Measurements from ENCODE around the gene TACR1.
"Not testable (repeated sequence)": the region's sequence is repeated elsewhere in the genome, so short reads cannot be mapped to it uniquely, and the experiment has no call there.

The TACR1 gene

DNA sequence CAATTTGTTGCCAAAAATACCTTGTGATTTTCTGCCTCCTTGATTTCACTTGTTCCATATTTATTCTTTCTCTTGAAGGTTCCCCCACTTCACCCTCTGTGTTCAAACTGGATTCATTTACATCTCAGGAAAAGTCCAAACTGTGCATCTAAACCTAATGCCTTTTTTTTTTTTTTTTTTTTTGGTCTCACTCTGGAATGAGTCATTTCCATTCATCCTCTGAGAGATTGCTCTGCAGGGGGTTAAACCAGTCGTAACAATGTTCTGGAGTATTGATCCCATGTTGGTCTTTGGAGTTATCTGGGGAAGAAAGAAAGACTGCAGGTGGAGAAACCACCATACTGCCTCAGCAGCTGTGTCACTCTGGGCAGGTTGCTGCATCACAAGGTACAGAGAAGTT, 119.7 kb downstream of the TACR1 start:
- DNase-seq = no peak

DNA sequence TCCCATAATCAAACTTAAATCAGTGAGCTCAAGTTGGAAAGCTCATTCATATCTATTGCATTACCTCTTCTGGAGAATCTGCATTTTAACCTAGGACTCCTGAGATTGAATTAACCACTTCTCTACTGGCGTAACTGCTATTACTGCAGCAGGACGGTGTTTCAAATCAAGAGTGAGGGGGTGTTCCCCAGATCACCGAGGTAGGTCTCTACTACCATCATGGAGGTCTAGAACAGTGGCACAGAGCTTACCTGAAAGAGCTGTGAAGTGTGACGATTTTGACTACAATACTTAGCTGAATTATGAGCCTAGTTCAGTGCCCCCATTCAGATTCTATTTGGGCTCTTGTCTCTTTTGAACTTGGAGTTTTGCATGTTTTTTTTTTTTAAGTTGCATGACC, 121.4 kb downstream of the TACR1 start:
- no peak for DNase-seq

DNA sequence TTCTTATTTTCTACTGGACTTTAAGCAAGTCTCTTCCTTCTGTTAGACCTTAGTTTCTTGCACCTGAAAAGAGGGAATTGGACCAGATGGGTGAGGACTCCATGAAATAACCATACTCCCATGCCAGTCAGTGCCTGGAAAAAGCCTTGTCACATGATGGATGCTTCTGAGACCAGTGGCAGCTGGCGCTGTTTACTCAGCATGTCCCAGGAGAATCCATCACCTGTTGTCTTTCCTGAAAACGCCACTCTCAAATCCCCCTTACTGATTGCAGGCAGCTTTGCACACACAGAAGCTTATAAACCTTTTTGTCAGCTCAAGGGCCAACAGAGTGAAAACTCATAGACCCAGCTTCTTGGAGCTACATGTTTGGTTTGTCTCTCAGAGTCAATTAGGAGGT, 123.2 kb downstream of the TACR1 start:
- DNase-seq = no peak

DNA sequence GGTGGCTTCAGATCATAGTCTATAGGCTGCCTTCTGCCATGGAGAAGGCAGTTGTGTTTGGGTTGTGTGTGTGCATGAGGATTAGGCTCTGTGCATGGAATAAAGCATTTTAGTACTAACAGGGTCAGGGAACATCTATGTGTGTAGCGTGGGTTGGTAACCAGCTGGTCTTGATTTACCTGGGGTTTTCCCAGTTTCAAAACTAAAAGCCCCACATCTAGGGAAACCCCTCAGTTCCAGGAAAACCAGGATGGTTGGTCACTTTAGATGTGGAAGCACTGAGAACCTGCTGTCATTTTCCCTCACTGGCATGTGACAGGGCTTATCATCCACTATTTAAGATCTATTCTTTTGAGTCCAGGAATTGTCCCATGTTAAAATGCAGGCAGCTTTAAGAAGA, 124.6 kb downstream of the TACR1 start:
- DNase-seq = no peak

DNA sequence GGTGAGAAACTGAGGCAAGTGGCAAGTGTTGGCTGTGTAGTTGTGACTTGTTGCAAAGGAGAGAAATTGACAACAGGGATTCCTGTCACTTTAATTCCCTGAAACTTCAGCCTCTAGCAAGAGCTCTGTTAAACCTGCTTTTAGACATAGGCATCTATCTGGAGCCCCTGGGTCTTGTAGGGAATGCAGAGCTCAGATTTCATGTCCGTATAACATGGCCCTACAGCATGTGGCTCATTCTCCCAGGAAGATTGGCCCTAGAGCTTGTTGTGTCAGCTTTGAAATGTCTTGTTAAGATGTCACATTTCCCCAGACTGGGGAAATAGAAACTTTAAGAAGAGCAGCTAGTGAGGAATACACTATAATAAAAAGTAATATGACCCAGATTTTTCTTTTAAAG, 125.1 kb downstream of the TACR1 start:
- no peak for DNase-seq

DNA sequence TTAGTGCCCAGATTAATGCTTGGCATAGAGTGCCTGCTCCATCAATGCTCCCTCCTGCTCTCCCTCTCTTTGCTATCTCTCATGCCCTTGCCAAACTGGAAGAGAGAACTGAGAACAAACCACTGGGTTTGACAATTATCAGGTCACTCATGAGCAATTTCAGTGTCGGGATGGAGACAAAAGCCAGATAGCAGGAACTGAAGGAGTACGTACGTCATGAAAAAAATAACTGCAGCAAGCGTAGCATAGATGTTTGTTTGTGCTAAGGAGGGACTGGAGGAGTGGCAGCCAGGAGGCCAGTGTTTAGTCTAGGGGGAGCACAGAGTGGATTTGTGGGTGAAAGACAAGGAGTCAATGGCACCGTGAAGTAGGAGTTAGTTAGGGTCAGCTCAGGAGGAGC, 127.6 kb downstream of the TACR1 start:
- DNase-seq = no peak

DNA sequence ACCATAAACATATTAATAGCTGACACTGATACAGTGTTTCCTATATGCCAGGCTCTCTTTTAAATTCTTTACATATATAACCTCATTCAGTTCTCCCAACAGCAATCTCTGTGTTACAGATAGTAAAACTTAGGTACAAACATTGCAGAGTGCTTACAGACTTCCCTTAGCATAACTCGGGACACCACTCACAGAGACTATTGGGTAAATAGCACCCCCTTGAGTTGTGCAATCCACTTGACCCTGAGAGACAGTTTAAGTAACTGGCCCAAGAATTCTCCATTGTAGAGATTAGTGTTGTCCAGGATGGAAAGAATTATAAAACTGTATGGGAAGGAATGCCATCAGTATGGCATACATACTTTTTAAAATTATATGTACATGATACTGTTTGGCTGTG, 130.8 kb downstream of the TACR1 start:
- no peak for DNase-seq

DNA sequence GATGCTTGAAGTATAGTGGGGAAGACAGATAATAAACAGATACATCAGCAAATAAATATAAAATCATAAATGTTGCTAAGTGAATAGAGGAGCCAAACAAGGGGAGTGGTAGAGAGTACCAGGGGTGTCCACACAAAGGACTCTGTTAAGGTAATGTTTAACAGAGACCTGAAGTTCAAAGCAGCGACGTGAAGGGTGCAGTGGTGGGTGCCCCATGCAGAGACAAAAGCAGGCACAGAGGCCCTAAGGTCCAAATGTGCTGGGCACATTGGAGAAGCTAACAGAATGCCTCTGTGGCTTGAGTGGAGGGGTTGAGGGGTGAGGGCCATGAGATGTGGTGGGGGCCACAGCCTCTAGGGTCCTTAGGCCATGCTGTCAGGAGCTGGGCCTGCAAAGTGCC, 131.8 kb downstream of the TACR1 start:
- no peak for DNase-seq

DNA sequence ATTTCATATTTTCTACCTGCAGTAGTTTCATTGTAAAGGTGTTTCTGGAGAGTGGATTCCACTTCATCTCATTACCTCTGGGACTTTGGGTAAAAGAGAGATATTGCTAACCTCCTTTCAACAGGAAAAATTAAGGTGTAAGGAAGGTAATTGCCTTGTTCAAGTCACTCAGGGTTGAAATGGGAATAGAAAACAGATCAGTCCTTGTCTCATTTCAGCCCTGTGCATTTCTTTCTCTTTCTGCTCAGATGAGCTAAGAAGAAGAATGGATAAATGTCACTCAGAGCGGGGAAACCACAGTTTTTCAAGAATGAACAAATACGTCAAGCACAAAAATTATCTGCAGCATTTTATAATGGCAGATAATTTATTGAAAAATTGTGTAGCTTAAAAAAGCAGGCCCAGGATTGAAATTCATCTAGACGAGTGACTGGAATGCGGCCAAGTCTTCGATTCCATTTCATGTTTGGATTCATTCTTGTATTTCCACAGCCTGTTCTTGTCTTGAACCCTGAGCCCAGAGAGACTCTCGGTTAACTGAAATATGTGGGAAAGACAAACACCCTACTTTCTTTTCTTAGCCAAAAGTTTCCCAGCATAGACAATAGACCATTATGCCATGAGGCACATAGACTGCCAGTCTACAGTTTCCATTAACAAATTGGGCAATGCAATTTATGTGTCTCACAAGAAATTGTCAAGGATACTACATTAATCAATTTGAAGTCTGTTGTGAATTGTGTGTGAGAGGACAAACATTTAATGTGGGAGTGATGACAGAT, 133.0 kb downstream of the TACR1 start:
- no peak for DNase-seq

DNA sequence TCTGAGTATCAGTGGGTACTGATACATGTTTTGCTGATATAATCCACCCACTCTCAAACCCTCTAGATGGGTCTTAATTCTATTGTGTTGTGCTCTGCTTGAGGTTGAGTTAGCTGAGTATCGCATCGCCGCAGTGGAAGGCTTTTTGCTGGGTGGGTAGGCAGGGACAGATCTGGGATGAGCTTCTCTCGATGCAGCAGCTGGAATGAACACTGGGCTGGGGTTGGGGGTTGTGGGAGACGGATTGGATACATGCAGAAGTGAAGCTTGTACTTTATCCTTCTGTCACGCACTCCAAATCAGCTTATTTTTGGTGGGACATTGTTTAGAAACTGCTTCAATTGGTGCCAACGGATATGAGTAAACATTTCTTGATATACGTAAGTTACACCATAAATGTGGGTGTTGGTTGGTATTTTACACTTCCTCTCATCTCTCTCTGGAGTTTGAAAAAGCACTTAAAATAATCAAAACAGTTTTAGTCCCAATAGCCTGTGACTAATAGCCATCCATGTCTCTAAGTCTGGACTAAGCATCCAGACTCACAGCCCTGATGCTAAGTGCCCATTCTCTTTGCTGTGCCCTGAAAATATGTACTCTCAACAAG, 133.8 kb downstream of the TACR1 start:
- DNase-seq = no peak

DNA sequence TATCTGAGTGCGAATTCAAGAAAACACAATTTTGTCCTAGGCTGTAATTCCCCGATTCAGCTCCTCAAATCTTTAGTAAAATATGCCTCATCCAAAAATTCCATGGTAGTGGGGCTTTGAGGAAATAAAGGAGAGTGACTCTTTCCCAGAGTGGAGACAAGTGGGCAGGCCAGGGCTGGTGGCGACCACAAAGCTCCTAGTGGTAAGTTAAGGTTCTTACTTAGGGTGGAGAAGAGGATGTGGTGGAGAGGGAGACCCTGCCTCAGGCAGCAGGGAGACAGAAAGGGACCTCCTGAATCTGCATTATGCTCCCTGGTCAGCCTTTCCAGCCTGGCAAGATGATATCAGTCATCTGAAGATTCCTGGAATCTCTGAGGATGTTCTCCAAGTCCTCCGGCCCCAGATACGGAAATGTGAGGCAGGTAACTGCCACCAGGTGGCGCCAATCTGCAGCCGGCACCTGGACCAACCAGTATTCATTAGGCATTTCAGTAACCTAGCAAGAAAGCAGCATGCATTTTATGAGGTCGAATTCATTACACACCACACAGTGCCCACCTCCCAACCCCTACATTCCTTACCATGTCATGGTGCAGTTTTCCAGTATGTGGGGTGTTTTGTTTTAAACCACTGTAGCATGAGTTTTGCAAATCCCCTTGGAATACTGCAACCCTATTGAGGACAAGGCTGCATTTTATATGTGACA, 134.5 kb downstream of the TACR1 start:
- peak; percentile 16 for DNase-seq

DNA sequence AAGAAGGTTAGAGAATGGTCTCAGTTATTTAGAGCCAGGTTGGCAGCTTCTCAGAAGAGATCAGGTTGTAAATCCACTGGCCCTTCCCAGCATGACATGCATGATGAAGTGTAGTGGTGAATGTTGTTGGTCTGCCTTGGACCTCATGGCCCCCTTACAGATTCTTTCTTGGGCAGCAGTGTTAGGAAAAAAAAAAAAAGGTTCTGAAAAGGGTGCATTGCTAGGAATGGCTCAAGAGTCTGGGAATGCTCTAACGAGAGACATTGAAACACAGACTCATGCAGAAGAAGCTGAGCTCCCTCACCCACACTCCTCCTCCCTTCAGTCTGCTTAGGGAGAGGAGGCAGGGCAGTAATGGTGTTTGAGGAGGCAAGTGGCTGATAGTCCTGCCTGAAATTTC, 135.4 kb downstream of the TACR1 start:
- no peak for DNase-seq

DNA sequence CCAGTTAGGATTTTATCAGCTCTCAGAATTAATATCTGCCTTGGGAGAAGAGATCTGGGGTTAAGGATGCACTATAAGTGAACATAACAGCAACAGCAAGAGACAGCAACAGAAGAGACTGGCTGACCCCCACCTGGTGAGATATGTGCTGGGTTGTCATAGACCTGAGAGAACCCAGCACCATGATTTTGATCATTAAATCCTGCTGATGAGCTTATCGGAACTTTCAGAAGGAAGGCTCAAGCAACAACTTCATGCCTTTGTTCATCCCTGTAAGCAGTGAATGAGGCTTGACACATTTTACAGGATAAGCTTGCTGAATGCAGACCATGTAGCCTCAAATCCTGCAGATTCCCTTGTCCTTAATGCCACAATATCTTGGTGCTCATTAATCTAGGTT, 140.9 kb downstream of the TACR1 start:
- no peak for DNase-seq

DNA sequence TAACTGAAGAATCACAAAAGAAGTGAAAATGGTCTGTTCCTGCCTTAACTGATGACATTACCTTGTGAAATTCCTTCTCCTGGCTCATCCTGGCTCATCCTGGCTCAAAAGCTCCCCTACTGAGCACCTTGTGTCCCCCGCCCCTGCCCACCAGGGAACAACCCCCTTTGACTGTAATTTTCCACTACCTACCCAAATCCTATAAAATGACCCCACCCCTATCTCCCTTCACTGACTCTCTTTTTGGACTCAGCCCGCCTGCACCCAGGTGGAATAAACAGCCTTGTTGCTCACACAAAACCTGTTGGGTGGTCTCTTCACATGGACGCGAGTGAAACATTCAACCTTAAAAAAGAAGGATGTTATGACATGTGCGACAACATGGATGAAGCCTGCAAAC, 142.2 kb downstream of the TACR1 start:
- DNase-seq = not testable (repeated sequence)

DNA sequence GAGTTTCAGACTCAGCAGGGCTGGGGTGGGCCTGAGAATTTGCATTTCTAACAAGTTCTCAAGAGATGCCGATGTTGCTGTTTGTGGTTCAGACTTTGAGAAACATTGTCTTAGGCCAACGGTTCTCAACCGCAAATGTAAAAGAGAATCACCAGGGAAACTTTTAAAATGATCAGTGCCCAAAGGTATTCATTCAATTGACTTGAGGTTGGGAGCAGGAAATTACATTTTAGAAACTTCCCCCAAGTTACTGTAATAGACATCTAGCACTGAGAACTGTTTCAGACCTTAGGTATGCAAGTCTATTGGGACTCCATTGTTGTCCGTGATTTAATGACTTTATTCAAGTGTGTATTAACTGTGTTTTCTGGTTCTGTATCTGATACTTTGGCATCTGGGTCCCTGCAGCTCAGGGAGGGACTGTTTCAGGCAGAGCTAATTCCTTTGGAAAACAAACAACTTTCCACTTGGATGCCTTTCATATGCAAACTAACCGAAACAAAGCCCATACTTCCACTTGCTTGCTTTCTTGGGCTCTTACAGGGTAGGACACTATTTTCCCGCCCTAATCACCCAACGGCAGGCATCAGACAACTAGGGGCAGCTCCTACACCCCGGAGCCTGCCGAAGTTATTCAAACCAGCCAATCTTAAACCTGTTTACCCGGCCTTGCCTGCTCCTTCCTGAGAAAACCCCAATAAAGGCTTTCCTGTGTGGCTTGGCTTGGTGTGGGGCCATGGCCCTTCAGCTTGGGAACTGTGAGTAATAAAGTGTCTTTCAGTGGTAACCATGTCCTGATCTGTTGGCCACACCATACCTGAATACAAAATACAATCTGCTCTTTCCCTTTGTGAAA, 143.3 kb downstream of the TACR1 start:
- no peak for DNase-seq

DNA sequence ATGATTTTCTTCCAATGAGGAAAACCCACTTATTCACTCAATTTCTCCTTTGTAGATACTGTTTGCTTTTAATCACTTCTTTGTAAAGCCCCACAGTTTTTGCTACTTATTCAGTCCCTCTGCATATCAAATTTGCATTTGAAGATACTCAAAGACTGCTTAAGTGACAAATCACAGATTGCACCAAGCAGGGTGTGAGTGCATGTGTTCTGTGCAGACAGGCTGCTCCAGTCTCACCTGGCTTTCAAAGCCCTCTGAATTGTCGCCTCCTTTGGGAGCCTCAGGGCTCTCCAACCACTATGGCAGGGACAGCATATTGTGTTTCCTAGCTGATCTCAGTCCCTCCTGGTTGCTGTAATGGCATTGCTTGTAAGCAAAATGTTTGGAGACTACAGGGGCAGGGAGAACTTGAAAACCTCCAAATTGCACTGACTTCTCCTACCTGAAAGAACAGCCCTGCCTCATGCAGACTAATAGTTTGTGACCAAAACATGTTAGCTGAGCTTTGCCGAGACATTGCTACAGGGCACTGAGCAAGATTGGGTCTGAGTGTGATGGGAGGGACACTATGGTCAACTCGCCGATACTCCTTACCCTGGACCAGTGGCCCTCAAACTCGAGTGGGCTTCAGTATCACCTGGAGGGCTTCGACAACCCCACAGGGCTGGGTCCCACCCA, 144.0 kb downstream of the TACR1 start:
- DNase-seq = no peak

DNA sequence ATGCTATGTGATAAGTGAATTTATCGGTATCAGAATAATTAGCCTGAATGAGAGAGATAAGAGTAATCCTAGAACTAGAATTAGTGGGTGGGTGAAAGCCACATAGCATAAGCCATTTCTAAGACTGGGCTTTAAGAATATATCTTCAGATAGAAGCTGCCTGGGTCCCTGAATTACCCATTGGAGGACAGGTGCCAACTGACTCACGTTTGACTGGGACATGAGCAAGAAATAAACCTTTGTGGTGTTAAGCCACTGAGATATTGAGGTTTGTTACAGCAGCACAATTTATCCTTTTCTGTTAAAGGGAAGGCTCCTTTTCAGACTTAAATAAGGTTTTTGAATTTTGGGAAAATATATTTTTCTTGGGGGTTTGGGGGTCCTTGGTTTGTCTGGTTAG, 145.0 kb downstream of the TACR1 start:
- no peak for DNase-seq

DNA sequence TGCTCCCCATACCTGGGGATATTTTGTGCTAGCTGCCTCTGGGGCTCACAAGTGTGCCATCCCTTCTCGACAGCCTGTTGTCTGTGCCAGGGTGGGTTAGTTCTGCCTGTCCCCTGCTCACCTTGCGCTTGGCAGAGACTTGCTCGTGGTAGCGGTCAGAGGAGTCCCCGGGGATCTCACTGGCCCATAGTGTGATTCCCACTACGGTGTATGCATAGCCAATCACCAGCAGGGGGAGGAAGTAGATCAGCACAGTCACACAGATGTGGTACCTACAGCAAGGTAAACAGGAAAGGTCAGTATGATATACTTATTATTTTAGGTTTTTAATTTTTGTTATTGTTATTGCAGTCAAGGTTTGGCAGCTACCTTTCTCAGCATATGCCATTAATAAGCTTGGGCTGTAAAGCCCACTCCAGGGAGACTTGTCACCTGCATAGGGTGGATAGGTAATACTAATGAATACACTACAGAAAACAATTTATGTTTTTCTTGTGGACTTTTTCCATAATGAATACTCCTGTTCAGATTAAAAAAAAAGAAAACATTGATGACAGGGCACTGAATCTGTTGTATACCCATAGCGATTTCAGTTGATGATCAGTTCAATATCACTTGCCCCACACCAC, 145.7 kb downstream of the TACR1 start:
- no peak for DNase-seq

DNA sequence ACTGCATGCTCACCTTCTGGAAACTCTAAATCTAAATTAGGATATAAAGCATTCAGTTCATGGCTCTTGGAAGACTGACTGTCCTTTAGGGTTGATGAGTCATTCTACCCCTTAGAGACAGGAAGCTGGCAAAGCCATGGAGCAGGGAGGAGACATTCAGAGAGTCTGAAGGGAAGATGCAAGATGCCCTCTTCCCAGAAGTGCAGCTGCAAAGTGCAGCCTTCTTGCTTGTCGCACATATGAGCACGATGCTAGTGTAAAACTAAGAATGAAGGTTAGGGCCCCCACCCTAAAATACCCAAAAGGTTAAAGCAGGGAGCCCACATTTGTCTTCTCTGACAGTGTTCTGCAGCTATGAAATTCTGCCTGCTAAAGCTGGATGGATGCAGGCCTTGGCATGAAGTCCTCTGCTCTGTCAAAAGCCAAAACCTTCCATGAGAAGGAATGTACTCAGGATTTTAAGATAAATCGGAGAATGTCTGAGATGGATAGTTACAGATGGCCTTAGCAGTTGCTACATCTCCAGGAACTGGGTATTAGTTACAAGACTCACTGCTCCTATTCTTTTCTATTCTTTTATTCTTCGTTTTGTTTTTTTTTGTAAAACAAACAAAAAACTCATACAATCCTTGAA, 151.2 kb downstream of the TACR1 start:
- DNase-seq = no peak

DNA sequence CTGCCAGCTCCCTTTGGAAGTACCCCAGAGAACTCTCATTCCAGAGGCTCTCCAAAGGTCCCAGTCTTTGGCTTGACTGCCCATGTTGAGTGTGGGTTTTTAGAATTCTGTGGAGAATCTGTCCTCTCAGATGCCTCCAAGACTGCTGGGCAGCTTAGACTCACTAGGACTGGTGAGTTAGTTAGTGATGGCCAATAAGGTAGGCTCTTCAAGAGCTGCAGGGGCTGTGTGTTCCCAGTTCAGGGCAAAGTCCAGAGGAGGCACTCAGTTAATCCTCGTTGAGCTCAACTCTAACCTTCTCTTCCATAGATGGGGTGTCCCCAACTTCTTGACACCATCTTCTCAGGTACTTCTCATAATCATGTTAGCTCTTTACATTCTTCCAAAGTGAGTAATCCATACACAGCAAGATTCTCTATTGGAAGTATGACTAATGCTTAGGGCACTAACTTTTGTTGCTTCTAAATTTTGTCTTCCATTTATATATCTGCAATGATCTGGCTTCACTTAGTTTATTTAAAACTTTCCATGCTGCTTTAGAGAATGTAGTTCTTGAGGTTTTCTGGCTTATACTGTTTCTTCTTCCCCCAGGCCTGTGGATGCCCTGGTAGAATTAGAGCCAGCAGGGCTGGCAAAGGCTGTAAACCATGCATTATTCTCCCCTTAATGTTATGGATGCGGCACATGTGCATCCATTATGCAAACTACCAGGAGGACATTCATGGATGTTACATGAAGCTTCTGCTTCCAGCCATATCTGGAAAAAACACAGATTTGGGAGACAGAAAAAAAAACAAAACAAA, 151.9 kb downstream of the TACR1 start:
- no peak for DNase-seq

DNA sequence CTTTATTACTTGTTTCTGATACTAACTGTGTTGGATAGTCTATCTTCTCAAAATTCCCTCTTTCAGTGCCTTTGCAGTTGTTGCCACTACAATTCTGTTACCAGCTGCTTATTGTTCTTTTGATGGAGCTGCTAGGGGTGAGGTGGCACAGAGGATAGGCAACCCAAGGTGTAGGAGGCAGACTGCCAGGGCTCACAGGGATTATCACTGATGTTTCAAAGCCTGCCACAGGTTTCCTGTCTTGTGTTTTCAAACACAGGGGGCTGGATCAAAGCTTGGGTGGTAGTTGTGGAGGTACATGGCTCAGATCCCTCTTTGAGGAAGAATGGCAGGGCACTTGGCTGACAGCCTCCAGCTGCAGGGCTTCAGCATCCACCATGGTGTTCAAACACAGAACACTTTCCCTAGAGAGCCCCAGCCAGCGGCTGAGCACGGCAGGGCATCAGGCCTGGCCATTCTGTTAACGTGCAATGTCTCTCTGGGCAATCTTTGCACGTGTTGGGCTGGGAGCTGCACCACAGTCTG, 153.7 kb downstream of the TACR1 start:
- DNase-seq = no peak

Data from NK-92 treated with Interleukin-12 subunit alpha and Interleukin-12 subunit beta, amount 100 ng/mL, for 24 hours (cell line).